Choroid plexus epithelial cell (primary cell): ENCODE data around the gene SAMM50.

Source experiments
- DNase-seq: peaks from one replicate; pipeline ENCODE4 v3.0.0-alpha.2; 2010; ENCODE audit warnings: low read depth
- H3K4me3 ChIP-seq: 2 replicates; pipeline ENCODE4 v1.5.1; 2011; ENCODE audit warnings: low read depth, mild to moderate bottlenecking, control low read depth, low read length, moderate library complexity
- CTCF ChIP-seq: conservative IDR thresholded peaks from 2 replicates; pipeline ENCODE4 v1.5.1; 2011; ENCODE audit warnings: low read depth, mild to moderate bottlenecking, control low read depth, inconsistent platforms, low read length, moderate library complexity

The SAMM50 gene

DNA sequence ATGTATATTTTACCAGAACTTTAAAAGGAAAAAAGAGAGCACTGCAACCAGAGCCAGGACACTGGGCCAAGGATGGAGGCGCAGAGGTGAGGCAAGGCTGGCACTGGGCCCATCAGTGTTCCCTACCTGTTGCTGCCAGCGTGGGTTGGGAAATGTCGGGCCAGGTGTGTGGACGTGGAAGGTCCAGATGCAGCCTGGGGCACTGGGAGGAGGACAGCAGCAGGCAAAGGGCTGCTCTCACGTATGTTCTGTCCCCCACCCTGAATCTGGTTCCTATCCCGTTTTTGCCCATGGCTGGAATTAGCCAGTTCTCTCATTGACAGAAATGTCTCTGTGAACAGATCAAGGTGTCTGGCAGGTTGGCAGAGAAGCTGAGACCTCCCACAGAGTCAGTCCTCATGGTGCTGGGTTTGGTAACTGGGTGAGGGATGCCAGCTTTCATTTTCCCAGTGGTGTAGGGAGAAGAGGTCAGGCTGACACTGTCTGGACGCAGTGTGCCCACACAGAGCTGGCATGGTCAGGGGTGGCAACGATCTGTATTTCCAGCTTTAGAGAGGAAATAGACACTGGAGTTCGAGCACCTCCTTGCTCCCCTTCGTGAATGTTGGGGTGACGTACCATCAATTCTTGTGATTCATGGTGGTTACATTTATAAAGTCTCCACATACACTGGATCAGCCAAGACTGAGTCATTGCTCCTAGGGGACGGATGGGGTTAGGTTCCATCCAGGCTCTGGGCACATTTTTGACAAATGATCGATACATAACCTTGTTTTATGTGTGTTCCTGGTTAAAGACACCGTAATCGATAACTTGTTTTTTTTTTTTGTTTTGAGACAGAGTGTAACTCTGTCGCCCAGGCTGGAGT lies 35.9 kb upstream of the SAMM50 start:
- no peak for TF ChIP-seq CTCF
- DNase-seq: peak; percentile 40
- H3K4me3 ChIP-seq: no peak overlapping the region

DNA sequence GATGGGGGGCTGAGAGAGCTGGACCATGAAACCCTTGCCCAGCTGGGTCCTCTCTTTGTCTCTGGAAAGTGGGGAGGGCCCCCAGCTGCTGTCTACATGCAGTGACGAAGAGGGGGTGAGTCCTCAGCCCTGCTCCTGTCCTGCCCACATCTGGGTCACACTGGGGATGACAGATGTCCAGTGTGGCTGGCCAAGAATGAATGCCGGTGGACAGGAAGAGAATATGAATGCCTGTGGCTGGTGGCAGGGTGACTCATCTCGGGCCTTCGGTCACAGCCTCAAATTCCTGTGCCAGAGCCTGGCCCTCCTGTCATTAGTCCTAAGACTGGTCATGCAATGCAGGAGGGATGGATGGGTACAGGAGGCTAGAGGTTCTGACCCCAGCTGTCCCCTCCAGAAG lies 33.9 kb upstream of the SAMM50 start:
- no peak for TF ChIP-seq CTCF
- H3K4me3 ChIP-seq: no peak overlapping the region
- peak; percentile 38 for DNase-seq

DNA sequence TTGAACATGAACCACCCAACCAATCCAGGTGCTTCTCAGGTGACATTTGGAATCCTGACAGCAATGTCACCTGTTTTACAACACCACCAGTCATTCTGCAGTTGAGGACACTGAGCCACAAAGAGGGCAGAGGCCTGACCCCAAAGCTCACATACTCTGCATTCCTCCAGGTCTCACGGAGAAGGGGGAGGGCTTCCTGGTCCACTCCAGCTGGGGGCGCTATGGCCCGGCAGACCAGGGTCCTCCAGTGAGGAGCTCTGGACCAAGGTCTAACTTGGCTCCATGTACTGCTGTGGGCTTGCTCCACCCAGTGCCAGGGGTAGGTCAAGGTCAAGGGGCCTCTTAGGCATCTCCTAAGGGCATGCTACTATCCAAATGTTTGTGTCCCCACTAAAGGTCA lies 33.1 kb upstream of the SAMM50 start:
- peak; percentile 25 for TF ChIP-seq CTCF
- DNase-seq: no peak
- no peak overlapping the region for H3K4me3 ChIP-seq

DNA sequence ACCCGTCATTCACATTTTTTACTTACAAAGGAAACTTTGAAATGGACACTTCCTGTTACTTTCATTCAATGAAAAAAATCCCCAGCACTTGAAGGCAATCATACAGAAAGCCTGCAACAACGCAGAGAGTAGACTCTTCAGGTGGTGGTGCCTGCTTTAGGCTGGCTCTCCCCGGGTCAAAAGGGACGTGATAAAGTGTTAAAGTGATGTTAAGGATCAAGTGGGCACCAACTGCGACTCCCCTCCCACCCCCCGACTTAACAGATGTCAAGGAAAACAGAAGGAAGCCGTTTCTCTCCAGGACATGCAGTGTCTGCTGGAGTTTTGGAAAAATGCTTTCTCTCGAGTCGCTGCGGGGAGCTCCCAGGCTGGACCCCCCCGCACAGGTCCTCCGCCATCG lies 32.1 kb upstream of the SAMM50 start:
- peak; percentile 44 for DNase-seq
- TF ChIP-seq CTCF: no peak
- H3K4me3 ChIP-seq: peak overlapping the region; percentile 72

GRCh38 chr22:43923631-43924464 lies 31.4 kb upstream of the SAMM50 start, which contains the start of gene PNPLA3:
TSS of gene PNPLA3 (plus strand) at chr22:43923805. CDS start at chr22:43923912, 107 bp downstream.
- peak within 1 kb of the TSS; percentile 72 for H3K4me3 ChIP-seq
- DNase-seq: peak; percentile 90
- peak; percentile 44 for TF ChIP-seq CTCF

- peak overlapping the region; percentile 72 for H3K4me3 ChIP-seq
- DNase-seq: no peak
- no peak for TF ChIP-seq CTCF
These were observed 30.4 kb upstream of the SAMM50 start for GRCh38 chr22:43924877-43925276.
